ENCODE measurements around the gene LRRC74B.
"Not testable (repeated sequence)": the region's sequence is repeated elsewhere in the genome, so short reads cannot be mapped to it uniquely, and the experiment has no call there.

LRRC74B gene

DNA sequence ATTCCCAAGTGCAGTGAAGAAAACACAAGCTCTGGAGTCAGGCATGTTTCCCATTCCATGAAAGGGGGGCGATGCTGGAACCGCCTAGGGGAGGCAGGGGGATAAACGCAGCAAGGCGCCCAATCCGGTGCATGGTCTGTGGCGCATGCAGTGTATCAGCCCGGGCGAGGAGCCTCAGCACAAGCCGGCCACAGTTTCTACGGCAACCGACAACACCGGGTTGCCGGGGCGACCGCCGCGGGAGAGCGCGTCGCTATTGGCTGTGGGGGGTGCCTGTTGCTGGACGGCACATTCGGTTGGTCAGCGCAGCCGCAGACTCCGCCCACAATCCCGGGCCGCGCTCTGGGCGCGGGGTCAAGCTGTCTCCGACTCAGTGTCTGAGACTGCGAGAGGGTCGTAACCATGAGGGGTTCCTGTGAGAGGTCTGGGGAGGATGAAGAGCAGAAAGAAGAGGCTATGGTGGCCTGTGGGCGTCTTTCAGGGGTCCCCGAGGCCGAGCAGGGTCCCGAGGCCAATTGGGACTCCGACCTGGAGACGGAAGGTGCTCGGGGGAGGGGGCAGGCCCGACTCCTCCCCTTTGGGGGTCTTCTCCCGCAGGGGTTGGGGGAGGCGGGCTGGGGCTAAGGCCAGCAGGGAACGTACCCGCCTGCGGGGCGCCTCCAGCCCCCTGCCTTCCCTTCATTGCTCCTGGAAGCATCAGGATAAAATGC is at the start of gene LRRC74B:
TSS of gene LRRC74B (plus strand) at position 362 of the 710 bp plus-strand sequence. CDS start at position 403, 41 bp downstream.
- peak; percentile 38 for DNase-seq

GRCh38 chr22:20996031-20996410 is 49.7 kb upstream of the LRRC74B start:
- DNase-seq = no peak

DNA sequence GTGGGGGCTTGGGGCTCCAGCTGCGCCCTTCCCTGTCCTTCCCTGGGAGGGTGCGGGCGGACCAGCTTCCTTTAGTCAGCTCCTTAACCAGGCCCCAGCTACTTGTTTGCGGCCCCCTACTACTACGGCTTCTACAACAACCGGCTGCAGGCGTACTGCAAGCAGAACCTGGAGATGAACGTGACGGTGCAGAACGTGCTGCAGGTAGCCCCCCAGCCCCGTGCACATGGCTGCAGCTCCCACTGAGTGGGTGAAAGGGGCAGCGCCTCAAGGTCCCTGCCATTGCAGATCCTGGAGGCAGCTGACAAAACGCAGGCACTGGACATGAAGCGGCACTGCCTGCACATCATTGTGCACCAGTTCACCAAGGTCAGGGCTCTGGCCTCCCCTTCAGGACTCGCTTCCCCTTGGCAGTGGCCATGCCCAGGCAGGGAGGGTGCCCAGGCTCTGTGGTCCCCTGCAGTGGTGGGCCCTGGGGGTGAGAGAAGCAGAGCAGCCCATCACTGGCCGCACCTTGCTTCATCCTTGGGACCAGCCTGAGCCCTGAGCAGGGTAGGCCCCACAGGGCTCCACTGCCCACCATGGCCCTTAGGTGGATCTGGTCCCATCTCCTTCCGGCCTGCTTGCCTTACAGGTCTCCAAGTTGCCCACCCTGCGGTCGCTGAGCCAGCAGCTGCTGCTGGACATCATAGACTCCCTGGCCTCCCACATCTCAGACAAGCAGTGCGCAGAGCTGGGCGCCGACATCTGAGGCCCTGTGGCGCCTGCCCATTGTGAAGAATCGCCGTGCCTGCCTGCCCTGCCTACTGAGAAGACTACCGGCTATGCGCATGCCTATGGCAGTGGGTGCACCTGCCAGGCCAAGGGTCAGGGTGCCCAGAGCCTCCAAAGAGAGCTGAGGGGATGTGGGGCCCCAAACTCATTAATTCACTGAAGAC is 48.9 kb upstream of the LRRC74B start:
- DNase-seq = no peak

GRCh38 chr22:20997536-20998257 is 48.0 kb upstream of the LRRC74B start:
- DNase-seq = no peak

- no peak for DNase-seq
Measured at GRCh38 chr22:20998411-20999336, 47.1 kb upstream of the LRRC74B start.

GRCh38 chr22:20999350-21000206 is 46.2 kb upstream of the LRRC74B start:
- DNase-seq = no peak

- no peak for DNase-seq
Measured at GRCh38 chr22:21000207-21000986, 45.3 kb upstream of the LRRC74B start.

- DNase-seq = no peak
Measured at GRCh38 chr22:21000987-21001600, 44.7 kb upstream of the LRRC74B start.

DNA sequence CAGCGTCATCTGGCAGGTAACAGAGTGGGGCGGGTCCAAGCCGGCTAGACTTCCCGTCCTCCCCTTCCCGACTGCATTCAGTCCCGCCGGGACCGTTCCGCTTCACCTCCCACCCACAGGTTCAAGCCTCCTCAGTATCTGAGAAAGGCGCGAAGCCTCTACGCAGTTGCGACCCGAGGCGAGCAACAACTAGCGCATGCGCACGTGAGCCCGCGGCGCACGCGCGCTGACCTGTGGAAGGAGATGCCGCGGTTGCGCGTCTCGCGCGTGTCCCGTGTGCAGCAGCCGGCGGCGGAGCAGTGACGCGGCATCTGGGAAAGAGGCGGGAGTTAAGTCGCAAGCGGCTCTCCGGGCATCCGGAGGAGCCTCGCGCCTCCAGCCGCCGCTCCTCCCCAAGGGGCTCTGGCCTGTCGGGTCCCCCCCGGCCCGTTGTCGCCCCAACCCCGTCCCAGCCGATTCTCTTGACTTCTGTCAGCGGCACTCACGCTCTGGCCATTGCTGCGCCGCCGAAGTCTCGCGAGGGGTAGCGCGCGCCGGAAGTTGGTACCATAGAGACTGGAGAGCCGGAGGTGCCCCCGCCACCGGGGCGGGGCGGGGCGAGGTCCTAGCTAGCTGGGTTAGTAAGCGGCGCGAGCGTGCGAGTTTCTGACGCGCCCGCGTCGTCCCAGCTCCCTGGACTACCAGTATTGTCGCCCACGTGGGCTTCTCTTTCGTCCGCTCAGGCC is 44.0 kb upstream of the LRRC74B start, which contains the start of gene THAP7:
TSS of gene THAP7 (minus strand) at position 518 of the 725 bp plus-strand sequence. CDS start at position 311, 207 bp downstream.
- DNase-seq = peak; percentile 69

DNA sequence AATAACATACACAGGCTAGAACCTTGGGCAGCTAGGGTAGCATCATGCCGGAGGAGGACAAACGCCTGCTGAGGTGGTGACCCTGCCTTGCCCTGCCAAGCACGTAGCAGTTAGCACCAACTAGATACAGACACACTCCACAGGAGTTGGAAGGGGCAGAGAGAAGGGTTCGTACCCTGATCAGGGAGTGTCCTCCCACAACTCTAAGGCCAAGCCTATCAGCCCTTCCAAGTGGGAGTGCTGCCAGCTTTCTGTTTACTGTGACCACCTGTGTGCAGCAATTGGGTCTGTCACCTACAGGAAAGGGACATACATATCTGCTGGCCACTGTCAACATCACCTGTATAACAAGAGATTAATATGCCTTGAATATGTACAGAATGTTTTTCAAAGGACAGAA is 42.0 kb upstream of the LRRC74B start:
- DNase-seq = peak; percentile 9

- not testable (repeated sequence) for DNase-seq
Measured at GRCh38 chr22:21009208-21009607, 36.5 kb upstream of the LRRC74B start.

DNA sequence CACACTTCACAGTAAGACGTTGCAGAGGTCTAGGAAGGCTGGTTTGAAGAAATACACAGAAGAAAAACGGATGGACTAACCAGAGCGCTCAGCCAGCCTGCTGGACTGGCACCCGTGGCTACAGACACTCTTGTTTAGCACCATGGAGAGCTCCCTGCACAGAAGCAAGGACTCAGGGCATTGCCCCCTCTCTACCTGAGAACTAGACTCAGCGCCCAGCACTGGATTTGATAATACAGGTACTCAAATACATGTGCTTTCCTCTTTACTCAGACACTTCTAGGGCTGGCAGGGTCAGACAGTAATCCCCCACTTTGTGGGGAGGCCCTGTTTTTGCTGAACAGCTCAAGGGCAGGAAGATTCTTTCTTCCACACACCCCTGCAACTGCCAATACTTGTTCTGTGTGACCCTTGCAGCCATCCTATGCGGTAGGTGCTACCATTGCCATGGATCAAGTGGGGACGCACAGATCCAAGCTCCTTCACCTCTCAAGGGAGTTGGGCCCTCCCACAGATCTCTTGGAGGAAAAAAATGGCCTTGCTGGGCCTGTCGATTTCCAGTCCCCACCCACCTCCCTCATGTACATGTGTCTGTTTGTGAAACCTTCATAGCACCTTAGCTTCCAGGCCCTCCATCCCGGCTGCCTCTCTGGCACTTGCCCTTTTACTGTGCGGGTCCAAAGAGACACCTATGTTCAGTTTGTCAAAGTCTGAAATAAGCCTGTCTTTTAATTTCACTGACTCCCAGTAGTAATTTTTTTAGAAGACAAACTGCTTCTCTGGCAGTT is 35.9 kb upstream of the LRRC74B start:
- no peak for DNase-seq

- no peak for DNase-seq
Measured at GRCh38 chr22:21010426-21011113, 35.2 kb upstream of the LRRC74B start.

DNA sequence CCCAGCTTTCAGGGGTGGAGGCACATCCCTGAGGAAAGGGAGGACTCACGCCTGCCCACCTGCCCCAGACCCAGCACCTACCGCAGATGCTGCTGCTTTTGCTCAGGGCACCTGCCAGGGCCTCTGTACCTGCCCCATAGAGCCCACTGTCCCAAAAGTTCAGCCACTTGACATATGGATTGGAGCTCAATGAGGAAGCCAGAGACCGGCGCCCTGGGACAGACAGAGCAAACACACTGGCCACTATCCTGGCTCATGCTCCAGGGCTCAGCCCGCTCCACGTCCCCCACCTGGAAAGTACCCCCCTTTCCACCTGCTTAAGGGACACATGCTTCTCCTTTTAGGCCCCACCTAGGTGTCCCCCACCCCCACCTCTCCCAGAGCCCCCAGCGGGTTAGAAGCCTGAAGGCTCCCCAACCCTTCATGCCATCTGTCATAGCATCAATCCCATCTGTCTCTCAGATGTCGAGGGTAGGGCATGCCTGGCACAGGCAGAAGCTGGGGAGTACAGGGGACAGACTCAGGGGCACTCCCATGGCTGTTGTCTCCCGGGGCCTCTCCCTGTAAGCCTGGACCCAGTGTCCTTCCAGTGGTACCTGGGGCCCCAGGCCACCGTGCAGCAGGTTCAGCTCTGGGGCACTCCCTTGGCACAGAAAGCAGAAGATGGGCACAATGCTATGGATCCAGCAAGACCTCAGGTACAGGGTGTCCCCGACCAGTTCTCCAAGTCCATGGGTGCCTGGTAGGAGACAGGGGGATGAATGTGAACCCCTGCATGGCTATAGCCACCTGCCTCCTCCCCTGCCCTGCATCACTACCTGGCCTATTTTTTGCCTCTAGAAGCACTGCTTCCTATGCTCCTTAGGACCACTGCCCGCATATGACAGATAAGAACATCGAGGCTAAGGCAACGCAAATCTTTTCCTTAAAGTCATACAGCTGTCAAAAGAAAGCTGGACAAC is 33.0 kb upstream of the LRRC74B start:
- no peak for DNase-seq

DNA sequence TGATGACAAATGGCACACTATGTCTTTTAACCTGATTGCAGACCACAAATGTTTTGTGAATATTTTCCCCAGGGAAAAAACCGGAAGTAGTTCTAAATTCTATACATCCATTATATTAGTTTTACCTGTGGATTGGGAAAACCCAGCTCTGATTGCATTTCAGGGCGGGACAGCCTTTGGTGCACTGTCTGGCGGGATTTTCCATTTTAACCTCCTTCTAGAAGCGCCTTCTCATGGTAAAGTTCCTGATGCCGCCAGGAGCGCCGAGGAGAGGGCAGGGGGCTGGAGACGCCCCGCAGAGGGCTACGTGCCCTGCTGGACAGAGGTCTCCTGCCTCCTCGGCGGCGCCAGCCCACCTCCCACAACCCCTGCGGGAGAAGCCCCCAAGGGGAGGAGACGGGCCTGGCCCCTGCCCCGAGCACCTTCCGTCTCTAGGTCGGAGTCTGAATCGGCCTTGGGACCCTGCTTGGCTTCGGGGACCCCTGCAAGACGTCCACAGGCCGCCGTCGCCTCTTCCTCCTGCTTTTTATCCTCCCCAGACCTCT is 32.0 kb upstream of the LRRC74B start:
- DNase-seq = no peak

DNA sequence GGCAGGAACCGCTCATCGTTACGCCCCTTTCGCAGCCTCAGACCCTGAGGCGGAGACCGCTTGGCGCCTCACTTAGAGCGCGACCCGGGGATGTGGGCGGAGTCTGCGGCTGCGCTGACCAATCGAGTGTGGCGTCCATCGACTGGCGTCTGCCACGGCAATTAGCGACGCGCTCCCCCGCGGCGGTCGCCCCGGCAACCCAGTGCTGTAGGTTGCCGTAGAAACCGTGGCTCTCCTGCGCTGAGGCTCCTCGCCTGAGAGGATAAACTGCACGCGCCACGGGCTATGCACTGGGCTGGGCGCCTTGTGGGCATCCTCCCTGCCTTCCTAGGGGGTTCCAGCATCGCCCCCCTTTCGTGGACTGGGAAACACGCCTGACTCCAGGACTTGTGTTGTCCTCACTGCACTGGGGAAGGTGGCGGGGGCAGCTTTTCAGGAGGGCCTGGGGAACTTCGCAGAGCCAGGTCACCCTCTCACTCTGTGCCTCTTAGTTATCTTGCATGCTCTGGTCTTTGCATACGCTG is 31.5 kb upstream of the LRRC74B start:
- peak; percentile 40 for DNase-seq
